HFFc6 (cell line): Measurements from ENCODE around the gene KLK6. TPM values are rescaled to one million over a fixed set of nuclear protein-coding genes. Genes with fewer than 3 reads are reported as not detected.

Experiments used
- DNase-seq: peaks from one replicate; pipeline ENCODE4 v3.0.0-alpha.2; 2018
- H3K27ac Mint-ChIP-seq: 2 replicates; pipeline ENCODE4 v1.8.0; 2020; ENCODE audit warnings: mild to moderate bottlenecking, mixed read lengths
- H3K27me3 Mint-ChIP-seq: 2 replicates; pipeline ENCODE4 v1.8.0; 2021; ENCODE audit warnings: mild to moderate bottlenecking, moderate library complexity, mixed read lengths; ENCODE audit not compliant: insufficient read depth
- H3K36me3 Mint-ChIP-seq: 2 replicates; pipeline ENCODE4 v1.8.0; 2021; ENCODE audit warnings: low read depth, mixed read lengths
- H3K4me1 Mint-ChIP-seq: 2 replicates; pipeline ENCODE4 v1.8.0; 2020; ENCODE audit warnings: low read depth, mixed read lengths
- H3K4me3 Mint-ChIP-seq: 2 replicates; pipeline ENCODE4 v1.8.0; 2020; ENCODE audit warnings: mild to moderate bottlenecking, moderate library complexity, mixed read lengths
- H3K9me3 Mint-ChIP-seq: 2 replicates; pipeline ENCODE4 v1.8.0; 2020; ENCODE audit warnings: mild to moderate bottlenecking, mixed read lengths
- total RNA-seq, 6 experiments: library from RNA; stranded (reverse); fragmentation: NEBNext Ultra II Directional; extraction: Animal tissue kit (Norgen Biotek cat#: 25700); gene quantifications; 2 replicates in 1 of 6; 3 replicates in 5 of 6; pipeline ENCODE4 v1.2.3, GENCODE V29; 2021
- TF ChIP-seq, protein P1 (sequence below): fragments of 200-600 bp; sonication (generic); IDR thresholded peaks from 2 replicates; pipeline ENCODE4 v1.5.0; 2021; ENCODE audit warnings: antibody characterized with exemption, mild to moderate bottlenecking

Gene KLK6
- total RNA-seq, 6 experiments from 2014 or later, result not detected

- H3K27ac Mint-ChIP-seq, result no peak overlapping the region
- H3K36me3 Mint-ChIP-seq, result peaks cover 4% of the 10 kb centered on the region; the same call in 1 of the 2 replicates
- H3K9me3 Mint-ChIP-seq, result peaks cover 57% of the 10 kb centered on the region
- DNase-seq, result no peak
- no peak overlapping the region for H3K4me3 Mint-ChIP-seq
- TF ChIP-seq, protein P1, sequence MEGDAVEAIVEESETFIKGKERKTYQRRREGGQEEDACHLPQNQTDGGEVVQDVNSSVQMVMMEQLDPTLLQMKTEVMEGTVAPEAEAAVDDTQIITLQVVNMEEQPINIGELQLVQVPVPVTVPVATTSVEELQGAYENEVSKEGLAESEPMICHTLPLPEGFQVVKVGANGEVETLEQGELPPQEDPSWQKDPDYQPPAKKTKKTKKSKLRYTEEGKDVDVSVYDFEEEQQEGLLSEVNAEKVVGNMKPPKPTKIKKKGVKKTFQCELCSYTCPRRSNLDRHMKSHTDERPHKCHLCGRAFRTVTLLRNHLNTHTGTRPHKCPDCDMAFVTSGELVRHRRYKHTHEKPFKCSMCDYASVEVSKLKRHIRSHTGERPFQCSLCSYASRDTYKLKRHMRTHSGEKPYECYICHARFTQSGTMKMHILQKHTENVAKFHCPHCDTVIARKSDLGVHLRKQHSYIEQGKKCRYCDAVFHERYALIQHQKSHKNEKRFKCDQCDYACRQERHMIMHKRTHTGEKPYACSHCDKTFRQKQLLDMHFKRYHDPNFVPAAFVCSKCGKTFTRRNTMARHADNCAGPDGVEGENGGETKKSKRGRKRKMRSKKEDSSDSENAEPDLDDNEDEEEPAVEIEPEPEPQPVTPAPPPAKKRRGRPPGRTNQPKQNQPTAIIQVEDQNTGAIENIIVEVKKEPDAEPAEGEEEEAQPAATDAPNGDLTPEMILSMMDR, result no peak
- no peaks in the 10 kb centered on the region for H3K4me1 Mint-ChIP-seq
- peaks cover 4% of the 10 kb centered on the region for H3K27me3 Mint-ChIP-seq
Measured at GRCh38 chr19:51005248-51005647, 35.9 kb upstream of the KLK6 start.

- Mint-ChIP-seq H3K27me3 (peaks cover 9% of the 10 kb centered on the region), H3K4me1 (no peaks in the 10 kb centered on the region), H3K36me3 (peaks cover 4% of the 10 kb centered on the region; the same call in 1 of the 2 replicates), H3K9me3 (peaks cover 58% of the 10 kb centered on the region), H3K27ac (no peak overlapping the region), H3K4me3 (no peak overlapping the region)
- DNase-seq, result no peak
- TF ChIP-seq, protein P1, result no peak
Measured at GRCh38 chr19:51003316-51003715, 33.9 kb upstream of the KLK6 start.

- H3K4me3 Mint-ChIP-seq, result no peak overlapping the region
- peaks cover 4% of the 10 kb centered on the region; the same call in 1 of the 2 replicates for H3K36me3 Mint-ChIP-seq
- H3K27me3 Mint-ChIP-seq, result peaks cover 9% of the 10 kb centered on the region
- TF ChIP-seq, protein P1, result no peak
- H3K4me1 Mint-ChIP-seq, result no peaks in the 10 kb centered on the region
- peaks cover 62% of the 10 kb centered on the region for H3K9me3 Mint-ChIP-seq
- no peak overlapping the region for H3K27ac Mint-ChIP-seq
- DNase-seq, result no peak
Measured at GRCh38 chr19:51002542-51003311, 33.3 kb upstream of the KLK6 start.

GRCh38 chr19:51002089-51002532 lies 32.7 kb upstream of the KLK6 start:
- no peak for DNase-seq
- H3K27ac Mint-ChIP-seq, result no peak overlapping the region
- peaks cover 4% of the 10 kb centered on the region; the same call in 1 of the 2 replicates for H3K36me3 Mint-ChIP-seq
- H3K4me3 Mint-ChIP-seq, result no peak overlapping the region
- H3K4me1 Mint-ChIP-seq, result no peaks in the 10 kb centered on the region
- TF ChIP-seq, protein P1, result no peak
- H3K27me3 Mint-ChIP-seq, result peaks cover 9% of the 10 kb centered on the region
- H3K9me3 Mint-ChIP-seq, result peaks cover 57% of the 10 kb centered on the region

DNA sequence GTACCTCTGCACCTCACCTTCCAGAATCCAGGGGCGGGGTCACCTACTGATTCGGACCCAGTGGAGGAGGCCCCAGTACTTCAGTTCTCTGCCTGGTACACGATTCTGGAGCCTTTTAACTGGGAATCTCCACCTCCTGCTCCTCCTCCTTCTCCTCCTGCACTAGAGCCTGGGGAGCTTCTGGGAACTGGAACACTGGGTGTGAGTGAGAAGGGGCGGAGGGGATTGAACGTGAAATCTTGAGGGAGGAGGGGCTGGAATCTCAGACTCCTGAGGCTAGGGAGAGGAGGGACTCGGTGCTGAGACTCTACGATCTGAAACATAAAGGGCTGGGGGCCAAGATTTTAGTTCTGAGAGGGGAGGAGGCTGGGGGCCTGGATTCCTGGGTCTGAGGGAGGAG lies 32.1 kb upstream of the KLK6 start, which contains the start of gene KLK8:
TSS of gene KLK8 (minus strand) at position 90 of the 400 bp plus-strand sequence. CDS start 437 bp downstream, outside the sequence.
- Mint-ChIP-seq H3K36me3 (peaks cover 4% of the 10 kb centered on the region; the same call in 1 of the 2 replicates), H3K9me3 (peaks cover 52% of the 10 kb centered on the region), H3K27ac (no peak within 1 kb of the TSS), H3K4me1 (no peaks in the 10 kb centered on the region), H3K4me3 (no peak within 1 kb of the TSS), H3K27me3 (peaks cover 9% of the 10 kb centered on the region)
- TF ChIP-seq, protein P1, result no peak
- no peak for DNase-seq
